GM23248 (cell line): ENCODE results near the gene EIF4G2.

Experiments
- EZH2 ChIP-seq: fragments of 200-600 bp; sonication (generic); IDR thresholded peaks from 2 replicates; pipeline ENCODE4 v1.6.1; 2018; ENCODE audit warnings: antibody characterized with exemption, mild to moderate bottlenecking; ENCODE audit not compliant: insufficient read depth, poor library complexity, severe bottlenecking
- EZH2phosphoT487 ChIP-seq: fragments of 200-600 bp; sonication (generic); IDR thresholded peaks from 2 replicates; pipeline ENCODE4 v1.6.1; 2018; ENCODE audit warnings: antibody characterized with exemption, moderate library complexity, mild to moderate bottlenecking, low read depth; ENCODE audit not compliant: insufficient read depth

- TF ChIP-seq EZH2: no peak
- TF ChIP-seq EZH2phosphoT487: no peak
Measured at GRCh38 chr11:10793470-10794255, 15.1 kb downstream of the EIF4G2 start.
